NCI-H1092 (cell line): ENCODE results near the gene ENG.

Source experiments
- DNase-seq: peaks from one replicate; lab custom pipeline; 2025; lab: John Stamatoyannopoulos, UW

The ENG gene

GRCh38 chr9:127813686-127814226, 40.7 kb downstream of the ENG start:
- DNase-seq = no peak

- DNase-seq = no peak
Measured at GRCh38 chr9:127812936-127813675, 41.4 kb downstream of the ENG start.

- DNase-seq = no peak
Measured at GRCh38 chr9:127812011-127812410, 42.4 kb downstream of the ENG start.

- no peak for DNase-seq
Measured at GRCh38 chr9:127810378-127811187, 43.9 kb downstream of the ENG start.

- no peak for DNase-seq
Measured at GRCh38 chr9:127809540-127810377, 44.7 kb downstream of the ENG start.

GRCh38 chr9:127809002-127809539, 45.4 kb downstream of the ENG start:
- no peak for DNase-seq

GRCh38 chr9:127808347-127809001, 46.0 kb downstream of the ENG start:
- DNase-seq = no peak

- DNase-seq = no peak
Measured at GRCh38 chr9:127806871-127807270, 47.6 kb downstream of the ENG start.

GRCh38 chr9:127805620-127806019, 48.8 kb downstream of the ENG start:
- DNase-seq = no peak

GRCh38 chr9:127803507-127804352, 50.7 kb downstream of the ENG start:
- DNase-seq = no peak

- peak; percentile 87 for DNase-seq
Measured at GRCh38 chr9:127802576-127803443, 51.6 kb downstream of the ENG start, which contains the start of gene FPGS. Gene FPGS, plus strand, starts transcription at chr9:127802882. Its CDS starts 43 bp downstream, at chr9:127802925.

GRCh38 chr9:127801955-127802575, 52.4 kb downstream of the ENG start:
- no peak for DNase-seq

- peak; percentile 27 for DNase-seq
Measured at GRCh38 chr9:127796852-127797370, 57.5 kb downstream of the ENG start.

- DNase-seq = peak; percentile 27
Measured at GRCh38 chr9:127796225-127796813, 58.1 kb downstream of the ENG start.

- DNase-seq = no peak
Measured at GRCh38 chr9:127794001-127794791, 60.3 kb downstream of the ENG start.

- DNase-seq = no peak
Measured at GRCh38 chr9:127793093-127793708, 61.3 kb downstream of the ENG start.
